ENCODE measurements around the gene SKA1.
A peak's percentile ranks its signal among the peaks of the same experiment; 100 is the strongest.

Gene SKA1

GRCh38 chr18:50374753-50375391, at the start of gene SKA1:
SKA1 (plus strand) TSS chr18:50375046; CDS start chr18:50375831, 785 bp downstream.
- FAIRE-seq, result peak; percentile 69

- FAIRE-seq, result no peak
These were observed 46.9 kb upstream of the SKA1 start for GRCh38 chr18:50327983-50328382.

- FAIRE-seq, result no peak
These were observed 44.7 kb upstream of the SKA1 start for GRCh38 chr18:50330176-50330575.

GRCh38 chr18:50331691-50332090, 43.2 kb upstream of the SKA1 start:
- no peak for FAIRE-seq

- no peak for FAIRE-seq
These were observed 40.2 kb upstream of the SKA1 start for GRCh38 chr18:50334546-50335152.

DNA sequence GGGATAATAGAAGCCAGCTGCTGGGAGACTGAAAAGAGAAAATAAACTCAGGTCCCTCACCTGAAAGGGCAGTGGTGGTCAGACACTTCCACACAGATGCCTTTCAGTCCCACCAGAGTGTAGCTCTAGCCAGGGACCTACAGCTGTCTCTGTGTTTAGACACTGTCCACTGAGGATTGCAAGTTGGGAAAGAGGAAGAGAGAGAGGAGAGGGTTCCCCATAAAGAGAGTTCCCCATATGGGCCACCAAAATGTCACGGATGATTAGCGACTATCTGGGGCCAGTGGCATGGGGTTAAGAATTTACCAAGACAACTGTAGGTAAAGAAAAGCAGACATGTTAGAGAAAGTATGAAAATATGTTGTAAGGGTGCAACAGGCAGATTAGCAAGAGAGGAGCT, 36.7 kb upstream of the SKA1 start:
- FAIRE-seq, result no peak

DNA sequence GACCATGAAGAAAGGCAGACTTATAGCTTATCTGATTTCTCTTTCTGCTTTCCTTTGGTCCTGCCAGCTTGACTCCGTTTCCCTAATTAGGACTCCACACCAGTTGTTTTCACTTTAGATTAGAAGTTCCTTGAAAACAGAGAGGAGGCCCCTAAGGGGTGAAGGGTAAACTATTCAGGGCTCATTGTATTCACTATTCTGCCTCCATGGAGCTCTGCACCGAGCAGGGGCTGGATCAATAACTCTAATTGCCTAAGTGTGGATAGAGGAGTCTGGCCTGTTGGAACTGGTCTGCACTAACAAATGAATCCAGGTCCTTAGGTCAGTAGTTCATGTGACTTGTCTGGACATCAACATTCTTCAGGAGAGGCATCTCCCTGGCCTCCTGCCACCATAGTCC, 36.1 kb upstream of the SKA1 start:
- FAIRE-seq, result no peak

GRCh38 chr18:50340078-50340477, 34.8 kb upstream of the SKA1 start:
- FAIRE-seq, result no peak

- no peak for FAIRE-seq
These were observed 33.4 kb upstream of the SKA1 start for GRCh38 chr18:50341443-50341842.

DNA sequence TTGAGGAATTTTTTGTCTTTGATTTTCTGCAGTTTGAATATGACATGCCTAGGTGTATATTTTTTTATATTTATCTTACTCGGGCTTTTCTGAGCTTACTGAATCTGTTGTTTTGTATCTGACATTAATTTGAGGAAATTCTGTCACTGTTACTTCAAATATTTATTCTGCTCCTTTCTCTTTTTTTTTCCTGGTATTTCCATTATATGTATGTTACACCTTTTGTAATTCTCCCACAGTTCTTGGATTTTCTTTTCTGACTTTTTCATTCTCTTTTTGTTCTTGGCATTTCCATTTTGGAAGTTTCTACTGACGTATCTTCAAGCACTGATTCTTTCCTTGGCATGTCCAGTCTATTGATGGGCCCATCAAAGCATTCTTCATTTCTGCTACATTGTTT, 24.1 kb upstream of the SKA1 start:
- FAIRE-seq, result no peak

DNA sequence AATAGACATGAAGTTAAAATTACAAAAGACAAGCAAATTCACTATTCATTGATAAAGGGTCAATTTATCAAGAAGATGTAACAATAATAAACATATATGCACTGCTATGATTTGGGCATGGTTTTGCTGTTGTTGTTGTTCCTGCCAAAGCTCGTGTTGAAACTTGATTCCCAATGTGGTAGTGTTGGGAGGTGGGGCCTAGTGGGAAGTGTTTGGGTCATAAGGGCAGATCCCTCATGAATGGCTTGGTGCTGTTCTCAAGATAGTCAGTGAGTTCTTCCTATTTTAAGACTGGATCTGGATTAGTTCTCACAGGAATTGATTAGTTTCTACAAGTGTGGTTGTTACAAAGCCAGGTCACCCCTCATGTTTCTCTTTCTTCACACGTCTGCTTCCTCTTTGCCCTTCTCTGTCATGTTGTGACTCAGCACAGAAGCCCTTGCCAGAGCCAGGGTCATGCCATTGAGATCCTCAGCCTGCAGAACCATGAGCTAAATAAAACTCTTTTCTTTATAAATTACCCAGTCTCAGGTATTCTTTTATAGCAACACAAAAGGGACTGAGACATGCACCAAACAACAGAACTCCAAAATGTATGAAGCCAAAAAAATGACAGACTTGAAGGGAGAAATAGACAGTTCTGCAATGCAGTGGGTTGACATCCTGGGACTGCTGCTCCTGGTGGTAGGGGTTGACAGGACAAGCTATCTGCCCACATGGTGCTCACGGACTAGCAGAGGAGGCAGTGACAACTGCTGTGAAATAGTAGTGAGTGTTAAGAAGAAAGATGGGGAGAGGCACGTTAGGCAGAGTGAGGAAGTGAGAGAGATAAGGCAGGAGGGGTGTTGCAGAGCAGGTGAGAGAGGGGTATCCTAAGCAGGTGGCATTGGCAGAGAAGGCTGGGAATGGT, 18.6 kb upstream of the SKA1 start:
- FAIRE-seq, result no peak

DNA sequence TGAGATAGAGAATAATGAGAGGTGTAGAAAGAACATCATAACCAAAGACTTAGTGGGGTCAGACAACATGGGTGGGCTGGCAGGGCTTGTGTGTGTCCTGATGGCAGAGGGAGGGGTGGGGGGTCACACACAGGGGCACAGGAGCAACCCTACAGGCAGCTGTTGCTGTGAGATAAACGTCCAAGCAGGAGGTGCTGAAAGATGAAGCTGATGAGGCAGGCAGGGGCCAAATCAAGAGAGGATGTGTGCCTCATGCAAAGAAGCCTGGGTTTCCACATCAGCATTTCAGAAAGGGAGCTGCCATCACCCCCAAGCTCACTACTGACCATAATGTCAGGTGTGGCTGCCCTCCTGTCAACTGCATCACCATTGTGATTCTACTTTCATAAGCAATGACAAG, 16.0 kb upstream of the SKA1 start:
- FAIRE-seq, result no peak

- FAIRE-seq, result no peak
These were observed 15.0 kb upstream of the SKA1 start for GRCh38 chr18:50359806-50360205.

DNA sequence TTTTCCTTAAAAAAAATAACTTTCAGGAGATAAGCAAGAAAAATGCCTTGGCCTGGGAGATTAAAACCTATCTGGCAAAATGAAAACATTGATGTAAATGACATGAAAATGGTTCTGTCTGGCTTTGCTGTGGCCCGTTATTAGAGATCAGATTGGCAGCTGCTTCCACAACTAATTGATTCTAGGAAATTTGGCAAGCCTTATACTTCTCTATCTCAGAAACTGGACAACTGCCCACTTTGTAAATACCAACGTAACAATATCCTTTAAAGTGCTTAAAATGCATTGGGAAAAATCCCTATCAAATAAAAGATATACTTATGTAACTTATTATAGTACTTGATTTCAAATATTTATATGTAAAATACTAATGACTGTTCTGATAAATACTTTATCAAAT, 14.2 kb upstream of the SKA1 start:
- FAIRE-seq, result no peak

DNA sequence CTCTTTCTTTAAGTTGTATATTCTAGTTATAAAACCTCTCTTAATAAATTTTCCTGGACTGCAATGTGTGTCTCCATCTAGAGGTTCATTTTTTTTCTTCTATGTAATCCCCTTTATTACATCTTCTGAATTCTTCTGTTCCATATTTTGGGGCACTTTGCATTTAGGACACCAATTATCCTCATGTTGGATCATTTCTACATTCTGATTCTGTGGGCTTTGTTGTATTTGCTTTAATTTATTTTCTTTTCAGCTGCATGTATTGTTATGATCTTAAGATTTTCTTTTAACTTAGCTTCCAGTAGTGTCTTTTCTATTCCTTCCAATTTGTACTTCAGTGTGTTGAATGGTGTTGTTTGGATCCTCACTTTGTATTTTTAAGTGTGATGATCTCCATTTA, 5.2 kb upstream of the SKA1 start:
- FAIRE-seq, result no peak

DNA sequence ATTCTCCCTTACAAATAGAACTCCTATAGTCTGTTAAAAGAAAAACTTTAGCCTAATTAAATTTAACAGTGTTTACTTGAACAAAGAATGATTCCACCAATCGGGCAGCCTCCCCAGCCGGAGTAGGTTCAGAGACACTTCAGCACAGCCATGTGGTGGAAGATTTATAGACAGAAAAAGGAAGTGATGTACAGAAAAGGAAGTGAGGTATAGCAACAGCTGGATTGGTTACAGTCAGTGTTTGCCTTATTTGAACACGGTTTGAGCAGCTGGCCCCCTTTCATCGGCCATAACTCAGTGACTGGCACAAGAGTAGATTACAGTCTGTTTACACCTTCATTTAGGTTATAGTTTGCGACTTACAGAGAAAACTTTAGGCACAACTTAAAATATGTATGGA, 2.1 kb upstream of the SKA1 start:
- no peak for FAIRE-seq

GRCh38 chr18:50373561-50374219, 1.2 kb upstream of the SKA1 start:
- FAIRE-seq, result no peak

DNA sequence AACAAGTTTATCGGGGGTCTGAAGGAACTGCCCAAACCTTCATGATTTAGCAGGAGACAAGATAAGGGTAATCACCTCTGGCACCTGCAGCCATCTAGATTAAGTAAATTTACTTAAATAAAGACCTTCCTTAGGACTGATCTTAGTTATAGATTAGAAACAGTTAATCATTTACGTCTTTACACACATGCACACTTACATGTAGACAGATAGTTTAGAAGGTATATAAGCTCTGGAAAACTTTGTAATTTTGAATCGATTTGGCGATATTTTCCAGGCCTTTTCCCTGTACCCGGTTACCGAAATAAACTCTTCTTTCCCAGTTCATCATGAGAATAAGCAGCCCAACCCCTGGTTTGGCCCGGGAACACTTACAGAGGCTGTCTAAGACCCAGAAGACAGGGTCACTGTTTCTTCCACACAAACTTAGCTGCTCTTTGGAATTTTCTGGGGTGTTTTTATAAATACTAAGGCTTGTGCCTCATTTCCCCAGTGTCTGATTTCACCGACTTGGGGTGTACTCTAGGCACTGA, 560 bp upstream of the SKA1 start:
- no peak for FAIRE-seq

- FAIRE-seq, result no peak
These were observed 2.4 kb downstream of the SKA1 start for GRCh38 chr18:50377061-50377798.

DNA sequence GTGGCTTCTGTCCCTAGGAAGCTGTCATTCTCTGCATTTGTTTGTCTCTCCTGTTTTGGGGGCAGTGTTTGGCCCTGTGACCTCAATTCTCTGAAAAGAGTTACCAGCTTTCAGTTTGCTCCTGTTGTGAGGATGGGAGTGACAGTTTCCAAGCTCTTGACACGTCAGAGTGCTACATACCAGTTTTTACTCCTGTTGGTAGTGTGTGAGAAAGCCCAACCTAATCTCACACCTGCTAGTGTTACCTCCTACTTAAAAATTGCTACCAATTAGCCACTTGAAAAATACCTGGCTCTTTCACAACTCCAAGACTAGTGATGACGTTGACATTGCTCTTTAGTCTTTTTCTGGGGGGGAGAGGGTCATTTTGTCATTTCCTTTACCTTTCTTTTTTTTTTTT, 14.1 kb downstream of the SKA1 start:
- FAIRE-seq, result no peak

DNA sequence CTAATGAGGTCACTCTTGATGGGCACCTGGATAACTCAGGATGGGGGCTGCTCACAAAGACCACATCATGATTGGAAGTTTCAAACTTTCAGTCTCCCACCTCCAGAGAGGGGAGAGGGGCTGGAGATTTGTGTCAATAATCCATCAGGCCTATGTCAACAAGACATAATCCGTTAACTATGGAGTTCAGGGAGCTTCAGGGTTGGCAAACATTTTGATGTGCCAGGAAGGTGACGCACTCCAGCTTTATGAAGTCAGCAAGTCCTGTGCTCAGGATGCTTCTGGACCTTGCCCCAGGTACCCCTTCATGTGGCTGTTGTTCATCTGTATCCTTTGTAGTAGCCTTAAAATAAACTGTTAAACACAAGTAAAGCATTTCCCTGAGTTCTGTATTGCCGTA, 19.0 kb downstream of the SKA1 start:
- no peak for FAIRE-seq

GRCh38 chr18:50395093-50395492, 20.2 kb downstream of the SKA1 start:
- FAIRE-seq, result no peak

Data from TTC549 (cell line).